Glomerular visceral epithelial cell (primary cell): ENCODE results near the gene SBF2.
A peak's percentile ranks its signal among the peaks of the same experiment; 100 is the strongest.

ENCODE experiments used
- DNase-seq: peaks from one replicate; pipeline ENCODE4 v3.0.0-alpha.2; 2016; ENCODE audit errors: extremely low spot score

The SBF2 gene

GRCh38 chr11:10293423-10294289, at the start of gene SBF2:
TSS of gene SBF2 (minus strand) at chr11:10294219. CDS start at chr11:10294069, 150 bp downstream.
- DNase-seq: peak; percentile 80

- no peak for DNase-seq
Observed at GRCh38 chr11:10338287-10338686, 44.3 kb upstream of the SBF2 start.

- no peak for DNase-seq
Observed at GRCh38 chr11:10333490-10333889, 39.5 kb upstream of the SBF2 start.

- DNase-seq: no peak
Observed at GRCh38 chr11:10331548-10332289, 37.7 kb upstream of the SBF2 start.

- DNase-seq: peak; percentile 43
Observed at GRCh38 chr11:10329935-10330334, 35.9 kb upstream of the SBF2 start.

- DNase-seq: no peak
Observed at GRCh38 chr11:10329356-10329755, 35.3 kb upstream of the SBF2 start.

- no peak for DNase-seq
Observed at GRCh38 chr11:10328314-10329098, 34.5 kb upstream of the SBF2 start.

GRCh38 chr11:10327254-10327653, 33.2 kb upstream of the SBF2 start:
- no peak for DNase-seq

- DNase-seq: no peak
Observed at GRCh38 chr11:10326012-10326964, 32.3 kb upstream of the SBF2 start.

GRCh38 chr11:10325277-10326011, 31.4 kb upstream of the SBF2 start:
- DNase-seq: peak; percentile 53

GRCh38 chr11:10324474-10324873, 30.5 kb upstream of the SBF2 start:
- DNase-seq: no peak

GRCh38 chr11:10323793-10324170, 29.8 kb upstream of the SBF2 start:
- no peak for DNase-seq

GRCh38 chr11:10322830-10323792, 29.1 kb upstream of the SBF2 start:
- peak; percentile 72 for DNase-seq

GRCh38 chr11:10322401-10322800, 28.4 kb upstream of the SBF2 start:
- no peak for DNase-seq

GRCh38 chr11:10320736-10321465, 26.9 kb upstream of the SBF2 start:
- no peak for DNase-seq

GRCh38 chr11:10319702-10320558, 25.9 kb upstream of the SBF2 start:
- DNase-seq: no peak

- no peak for DNase-seq
Observed at GRCh38 chr11:10318527-10318802, 24.4 kb upstream of the SBF2 start.
